HG03064 (cell line): ENCODE results near the gene WDR53.
"Not testable (repeated sequence)": the region's sequence is repeated elsewhere in the genome, so short reads cannot be mapped to it uniquely, and the experiment has no call there.

Source experiments
- ATAC-seq: cut with Tn5 transposase; IDR thresholded peaks from one replicate; pipeline ENCODE4 v1.9.1; 2021; ENCODE audit warnings: low read depth; ENCODE audit not compliant: unreplicated experiment

WDR53 gene

DNA sequence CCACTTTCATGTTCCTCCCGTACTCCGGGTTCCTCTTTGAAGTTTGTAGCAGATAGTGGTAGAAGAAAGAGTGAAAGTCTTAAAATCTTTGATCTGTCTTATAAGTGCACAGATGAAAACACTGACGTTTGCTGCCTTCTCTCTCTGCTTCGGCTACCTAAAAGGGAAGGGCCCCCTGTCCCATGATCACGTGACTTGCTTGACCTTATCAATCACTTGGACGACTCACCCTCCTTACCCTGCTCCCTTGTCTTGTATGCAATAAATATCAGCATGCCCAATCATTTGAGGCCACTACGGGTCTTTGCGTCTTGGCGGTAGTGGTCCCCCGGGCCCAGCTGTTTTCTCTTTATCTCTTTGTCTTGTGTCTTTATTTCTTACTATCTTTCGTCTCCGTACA lies 47.1 kb downstream of the WDR53 start:
- ATAC-seq, result not testable (repeated sequence)

DNA sequence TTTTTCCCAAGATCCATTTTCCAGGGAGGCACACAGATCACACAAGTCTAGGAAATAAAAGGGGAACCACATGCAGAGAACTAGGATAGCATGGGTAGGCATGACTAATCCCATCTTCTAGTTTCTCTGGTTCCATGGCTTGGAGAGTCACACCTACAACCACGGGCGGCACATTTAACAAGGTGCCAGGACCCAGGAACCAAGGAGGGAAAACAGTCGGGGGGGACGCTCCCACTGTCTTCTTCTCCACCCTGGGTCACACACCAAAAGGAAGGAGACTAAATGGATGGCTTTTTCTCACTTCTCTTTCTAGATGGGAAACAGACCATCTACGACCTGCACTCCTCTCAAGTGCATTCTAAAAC lies 48.7 kb downstream of the WDR53 start:
- no peak for ATAC-seq

DNA sequence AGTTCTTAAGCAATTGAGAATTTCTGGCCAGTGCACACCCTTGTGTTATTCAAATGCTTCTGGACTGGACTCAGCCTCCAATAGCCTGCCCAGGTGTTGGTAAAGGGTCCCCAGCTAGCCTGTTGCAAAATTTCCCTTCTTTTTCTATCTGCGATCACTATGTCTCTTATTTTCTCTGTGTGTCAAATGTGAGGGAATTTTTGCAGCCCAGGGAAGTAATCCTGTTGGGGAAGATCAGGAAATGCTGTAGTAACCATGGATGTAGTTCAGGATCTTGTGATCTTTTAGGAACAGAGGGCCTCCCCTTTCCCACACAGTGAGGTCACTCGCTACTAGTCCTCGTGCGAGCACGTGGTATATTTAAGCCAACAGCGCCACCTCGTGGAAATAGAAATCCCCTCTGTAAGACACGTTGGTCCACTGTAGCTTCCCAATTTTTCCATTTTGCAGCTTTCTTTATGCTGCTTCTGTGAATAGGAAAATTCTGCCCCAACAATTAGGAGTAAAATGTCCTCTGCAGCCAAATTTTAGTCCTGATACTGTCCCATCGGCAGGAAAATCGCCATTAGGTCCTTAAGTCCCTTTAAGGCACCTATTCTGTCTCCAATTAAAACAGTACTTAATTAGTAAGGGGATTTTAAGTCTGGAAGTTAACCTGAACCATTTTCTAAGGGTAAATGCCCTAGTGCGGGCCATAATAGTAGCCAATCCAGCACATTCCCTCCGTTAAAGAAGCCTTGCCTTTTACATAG lies 49.2 kb downstream of the WDR53 start:
- no peak for ATAC-seq

DNA sequence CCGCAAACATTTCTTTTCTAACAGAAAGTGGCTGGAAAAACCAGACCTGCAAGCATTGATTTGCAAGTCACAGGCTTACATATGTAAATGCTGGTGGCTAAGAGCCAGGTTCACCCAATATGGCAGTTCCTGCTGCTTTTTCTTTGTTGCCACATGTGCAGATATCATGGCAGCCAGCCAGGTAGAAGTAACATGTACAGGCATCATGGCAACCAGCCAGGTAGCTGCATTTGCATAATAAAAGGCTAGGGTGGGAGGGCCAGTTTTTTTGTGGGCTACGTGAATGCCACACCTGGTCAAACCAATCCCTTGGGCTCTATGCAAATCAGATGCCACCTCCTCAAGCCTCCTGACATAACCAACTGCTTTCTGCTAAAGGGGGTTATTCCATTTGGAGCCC lies 50.4 kb downstream of the WDR53 start:
- no peak for ATAC-seq

DNA sequence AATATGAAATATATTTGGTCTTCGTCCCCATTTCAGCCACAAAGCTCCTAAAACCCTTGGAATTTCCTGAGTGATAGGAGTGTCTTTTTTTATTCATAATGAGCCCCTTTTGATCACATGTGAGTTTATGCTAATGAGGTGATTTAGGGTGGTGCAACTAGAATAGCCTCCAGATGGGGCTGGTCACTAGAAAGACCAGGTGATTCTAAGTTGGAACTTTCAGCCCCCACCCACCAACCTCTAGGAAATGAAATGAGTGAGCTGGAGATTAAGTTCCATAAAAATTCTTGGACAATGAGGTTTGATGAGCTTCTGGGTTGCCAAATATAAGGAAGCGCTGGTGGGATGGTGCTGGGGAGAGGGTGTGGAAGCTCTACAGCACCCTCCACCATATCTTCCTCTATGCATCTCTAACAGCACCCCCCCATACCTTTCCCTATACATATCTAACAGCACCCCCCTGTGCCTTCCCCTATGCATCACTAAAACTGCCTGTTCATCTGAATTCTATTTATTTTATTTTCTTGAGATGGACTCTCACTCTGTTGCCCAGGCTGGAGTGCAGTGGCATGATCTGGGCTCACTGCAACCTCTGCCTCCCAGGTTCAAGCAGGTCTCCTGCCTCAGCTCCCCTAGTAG lies 51.1 kb downstream of the WDR53 start:
- ATAC-seq, result no peak

DNA sequence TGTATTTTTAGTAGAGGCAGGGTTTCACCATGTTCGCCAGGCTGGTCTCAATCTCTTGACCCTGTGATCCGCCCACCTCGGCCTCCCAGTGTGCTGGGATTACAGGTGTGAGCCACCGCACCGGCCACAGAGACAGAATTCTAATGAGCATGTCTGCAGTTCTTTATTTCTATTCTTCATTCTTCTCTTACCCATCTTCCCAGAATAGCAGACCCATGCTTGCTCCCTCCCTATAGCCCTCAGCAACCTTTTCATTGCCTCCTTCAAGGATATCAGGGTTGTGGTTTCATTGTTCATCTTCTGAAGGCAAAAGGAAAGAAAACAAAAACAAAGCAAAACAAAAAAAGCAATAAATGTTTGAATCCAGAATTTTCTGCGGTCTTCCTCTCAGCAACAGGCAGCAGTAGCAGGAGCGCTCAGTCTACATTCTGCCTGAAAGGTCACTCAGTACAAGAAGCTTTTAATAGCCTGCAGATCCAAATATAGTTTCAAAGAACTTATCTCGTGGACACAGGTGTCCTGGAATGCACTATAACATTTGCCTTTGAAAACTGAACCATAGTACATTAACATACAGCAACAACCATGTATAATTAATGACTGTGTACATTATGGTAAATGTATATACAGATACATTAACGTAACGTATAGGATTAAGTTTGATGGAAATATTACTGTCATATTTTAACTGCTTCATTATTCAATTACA lies 53.3 kb downstream of the WDR53 start, which contains the start of gene SMCO1:
Gene SMCO1, minus strand, starts transcription at position 434 of the 709 bp plus-strand sequence. Its CDS starts 137 bp downstream, at position 297.
- no peak for ATAC-seq

DNA sequence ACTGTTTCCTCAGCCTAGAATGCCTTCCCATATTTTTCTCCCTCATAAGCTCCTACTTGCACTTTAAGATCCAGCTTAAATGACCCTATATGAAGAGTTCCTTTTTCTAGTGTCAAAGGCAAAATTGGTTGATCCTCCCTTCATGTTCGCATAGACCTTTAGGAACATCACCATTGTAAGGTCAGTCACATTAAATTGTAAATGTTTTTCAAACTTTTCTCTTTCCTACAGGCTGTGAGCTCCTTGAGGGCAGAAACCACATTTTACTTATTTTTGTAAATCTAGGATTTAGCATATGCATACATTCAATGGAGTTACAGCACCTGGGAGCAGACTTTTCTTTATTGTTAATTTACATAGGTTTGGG lies 54.0 kb downstream of the WDR53 start:
- ATAC-seq, result no peak

DNA sequence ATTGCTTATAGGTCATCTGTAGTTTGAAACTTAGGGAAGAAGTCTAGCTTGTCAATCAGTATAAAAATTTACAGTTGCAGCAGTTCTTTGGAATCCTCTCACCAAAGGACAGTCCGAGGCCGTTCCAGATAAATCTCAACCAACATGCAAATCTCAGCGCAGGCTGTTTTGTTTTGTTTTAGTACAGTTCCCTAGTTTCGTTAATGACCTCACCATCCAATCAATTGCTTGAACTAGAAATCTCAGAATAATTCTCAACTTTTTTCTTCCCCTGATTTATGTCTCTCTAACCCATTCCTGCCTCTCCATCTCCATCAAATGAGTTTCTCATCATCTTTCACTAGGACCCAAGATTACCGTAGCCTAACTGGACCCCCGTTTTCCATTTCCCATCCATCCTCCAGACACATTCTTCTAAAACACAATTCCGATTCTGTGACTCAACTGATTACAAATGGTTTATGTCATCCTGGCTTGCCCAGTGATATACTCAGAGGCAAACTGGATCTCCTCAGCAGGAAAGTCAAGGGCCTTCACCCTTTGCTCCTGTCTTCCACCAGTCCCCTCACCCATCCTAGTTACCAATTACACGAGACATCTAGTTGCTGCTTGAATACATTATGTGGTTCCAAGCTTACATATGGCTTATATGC lies 54.5 kb downstream of the WDR53 start:
- ATAC-seq, result no peak

DNA sequence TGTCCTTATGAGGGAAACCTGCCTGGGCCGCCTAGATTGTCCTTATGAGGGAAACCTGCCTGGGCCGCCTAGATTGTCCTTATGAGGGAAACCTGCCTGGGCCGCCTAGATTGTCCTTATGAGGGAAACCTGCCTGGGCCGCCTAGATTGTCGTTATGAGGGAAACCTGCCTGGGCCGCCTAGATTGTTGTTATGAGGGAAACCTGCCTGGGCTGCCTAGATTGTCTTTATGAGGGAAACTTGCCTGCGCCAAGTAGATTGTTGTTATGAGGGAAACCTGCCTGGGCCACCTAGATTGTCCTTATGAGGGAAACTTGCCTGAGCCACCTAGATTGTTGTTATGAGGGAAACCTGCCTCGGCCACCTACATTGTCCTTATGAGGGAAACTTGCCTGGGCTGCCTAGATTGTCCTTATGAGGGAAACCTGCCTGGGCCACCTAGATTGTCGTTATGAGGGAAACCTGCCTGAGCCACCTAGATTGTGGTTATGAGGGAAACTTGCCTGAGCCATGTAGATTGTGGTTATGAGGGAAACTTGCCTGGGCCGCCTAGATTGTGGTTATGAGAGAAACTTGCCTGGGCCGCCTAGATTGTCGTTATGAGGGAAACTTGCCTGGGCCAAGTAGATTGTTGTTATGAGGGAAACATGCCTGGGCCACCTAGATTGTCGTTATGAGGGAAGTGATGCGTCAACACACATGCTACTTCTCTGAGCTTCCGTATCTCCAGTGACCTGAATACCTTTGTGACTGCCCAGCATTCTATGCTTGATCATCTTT lies 56.5 kb downstream of the WDR53 start:
- not testable (repeated sequence) for ATAC-seq

DNA sequence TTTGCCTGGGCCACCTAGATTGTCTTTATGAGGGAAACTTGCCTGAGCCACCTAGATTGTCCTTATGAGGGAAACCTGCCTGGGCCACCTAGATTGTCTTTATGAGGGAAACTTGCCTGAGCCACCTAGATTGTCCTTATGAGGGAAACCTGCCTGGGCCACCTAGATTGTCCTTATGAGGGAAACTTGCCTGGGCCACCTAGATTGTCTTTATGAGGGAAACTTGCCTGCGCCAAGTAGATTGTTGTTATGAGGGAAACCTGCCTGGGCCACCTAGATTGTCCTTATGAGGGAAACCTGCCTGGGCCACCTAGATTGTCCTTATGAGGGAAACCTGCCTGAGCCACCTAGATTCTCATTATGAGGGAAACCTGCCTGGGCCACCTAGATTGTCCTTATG lies 57.2 kb downstream of the WDR53 start:
- not testable (repeated sequence) for ATAC-seq

DNA sequence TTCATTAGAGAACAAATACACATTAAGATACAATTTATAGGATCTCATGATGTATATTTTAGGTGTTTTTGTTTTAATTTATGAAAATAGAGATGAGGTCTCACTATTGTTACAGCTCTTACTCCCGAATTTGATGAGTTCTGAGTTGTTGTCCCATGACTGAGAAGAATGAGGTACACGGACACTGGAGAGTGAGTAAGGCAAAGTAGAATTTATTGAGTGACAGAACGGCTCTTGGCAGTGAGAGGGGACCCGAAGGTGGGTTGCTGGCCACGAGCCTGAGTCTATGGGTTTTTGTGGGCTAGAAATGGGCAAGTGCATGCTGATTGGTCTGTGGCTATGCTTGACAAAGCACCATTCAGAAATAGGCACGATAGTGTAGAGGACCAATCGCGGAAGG lies 61.7 kb downstream of the WDR53 start:
- ATAC-seq, result no peak

DNA sequence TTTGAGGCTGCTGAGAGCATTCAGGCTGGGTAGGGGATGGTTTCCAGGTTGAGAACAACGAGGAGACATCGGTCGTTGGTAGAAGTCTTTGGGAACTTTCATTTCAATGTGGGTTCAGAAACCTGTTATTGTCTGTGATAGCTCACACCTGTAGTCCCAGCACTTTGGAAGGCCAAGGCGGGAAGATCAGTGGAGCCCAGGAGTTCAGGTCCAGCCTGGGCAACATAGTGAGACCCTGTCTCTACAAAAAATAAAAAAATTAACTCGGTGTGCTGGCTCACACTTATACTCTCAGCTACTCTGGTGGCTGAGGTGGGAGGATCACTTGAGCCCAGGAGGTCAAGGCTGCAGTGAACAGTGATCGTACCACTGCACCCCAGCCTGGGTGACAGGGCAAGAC lies 63.8 kb downstream of the WDR53 start:
- no peak for ATAC-seq
